Middle frontal gyrus (tissue), 1 donor: ENCODE results near the gene CCDC185.
A peak's percentile ranks its signal among the peaks of the same experiment; 100 is the strongest.
"Not testable (repeated sequence)": the region's sequence is repeated elsewhere in the genome, so short reads cannot be mapped to it uniquely, and the experiment has no call there.

ENCODE experiments used
- DNase-seq: peaks from one replicate; pipeline ENCODE4 v3.0.0-alpha.2; 2015; ENCODE audit warnings: low spot score; ENCODE audit errors: extremely low spot score

Gene CCDC185

DNA sequence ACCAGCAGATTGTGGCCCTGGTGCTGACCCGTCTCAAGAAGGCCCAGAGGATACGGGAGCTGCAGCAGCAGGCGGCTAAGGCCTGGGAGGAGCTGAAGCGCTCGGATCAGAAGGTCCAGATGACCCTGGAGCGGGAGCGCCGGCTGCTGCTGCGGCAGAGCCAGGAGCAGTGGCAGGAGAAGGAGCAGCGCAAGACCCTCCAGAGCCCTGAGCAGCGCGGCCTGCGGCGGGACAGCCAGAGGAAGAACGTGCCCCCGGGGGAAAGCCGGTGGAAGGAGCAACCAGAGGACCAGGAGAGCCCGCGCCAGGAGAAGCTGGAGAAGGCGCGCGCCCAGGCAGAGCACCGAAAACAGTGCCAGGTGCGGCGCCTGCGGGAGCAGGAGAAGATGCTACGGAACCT is 1.0 kb downstream of the CCDC185 start:
- no peak for DNase-seq

DNA sequence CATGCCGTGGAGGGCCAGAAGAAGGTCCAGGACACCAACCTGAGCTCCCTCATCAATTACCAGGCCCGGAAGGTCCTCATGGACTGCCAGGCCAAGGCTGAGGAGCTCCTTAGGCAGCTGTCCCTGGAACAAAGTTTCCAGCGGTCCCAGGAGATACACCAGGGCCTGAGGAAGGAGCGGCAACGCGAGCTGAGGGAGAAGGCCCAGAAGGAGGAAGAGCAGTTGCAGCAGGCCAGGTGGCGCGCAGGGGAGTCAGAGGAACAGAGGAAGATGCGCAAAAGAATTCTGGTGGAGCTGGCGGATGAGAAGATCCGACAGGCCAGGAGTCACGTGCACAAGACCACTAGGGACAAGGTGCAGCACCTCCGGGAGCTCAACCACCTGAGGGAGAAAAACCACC is 1.5 kb downstream of the CCDC185 start:
- DNase-seq: no peak

DNA sequence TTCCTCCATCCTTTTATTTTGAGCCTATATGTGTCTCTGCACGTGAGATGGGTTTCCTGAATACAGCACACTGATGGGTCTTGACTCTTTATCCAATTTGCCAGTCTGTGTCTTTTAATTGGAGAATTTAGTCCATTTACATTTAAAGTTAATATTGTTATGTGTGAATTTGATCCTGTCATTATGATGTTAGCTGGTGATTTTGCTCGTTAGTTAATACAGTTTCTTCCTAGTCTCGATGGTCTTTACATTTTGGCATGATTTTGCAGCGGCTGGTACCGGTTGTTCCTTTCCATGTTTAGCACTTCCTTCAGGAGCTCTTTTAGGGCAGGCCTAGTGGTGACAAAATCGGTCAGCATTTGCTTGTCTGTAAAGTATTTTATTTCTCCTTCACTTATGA is 6.2 kb downstream of the CCDC185 start:
- not testable (repeated sequence) for DNase-seq

DNA sequence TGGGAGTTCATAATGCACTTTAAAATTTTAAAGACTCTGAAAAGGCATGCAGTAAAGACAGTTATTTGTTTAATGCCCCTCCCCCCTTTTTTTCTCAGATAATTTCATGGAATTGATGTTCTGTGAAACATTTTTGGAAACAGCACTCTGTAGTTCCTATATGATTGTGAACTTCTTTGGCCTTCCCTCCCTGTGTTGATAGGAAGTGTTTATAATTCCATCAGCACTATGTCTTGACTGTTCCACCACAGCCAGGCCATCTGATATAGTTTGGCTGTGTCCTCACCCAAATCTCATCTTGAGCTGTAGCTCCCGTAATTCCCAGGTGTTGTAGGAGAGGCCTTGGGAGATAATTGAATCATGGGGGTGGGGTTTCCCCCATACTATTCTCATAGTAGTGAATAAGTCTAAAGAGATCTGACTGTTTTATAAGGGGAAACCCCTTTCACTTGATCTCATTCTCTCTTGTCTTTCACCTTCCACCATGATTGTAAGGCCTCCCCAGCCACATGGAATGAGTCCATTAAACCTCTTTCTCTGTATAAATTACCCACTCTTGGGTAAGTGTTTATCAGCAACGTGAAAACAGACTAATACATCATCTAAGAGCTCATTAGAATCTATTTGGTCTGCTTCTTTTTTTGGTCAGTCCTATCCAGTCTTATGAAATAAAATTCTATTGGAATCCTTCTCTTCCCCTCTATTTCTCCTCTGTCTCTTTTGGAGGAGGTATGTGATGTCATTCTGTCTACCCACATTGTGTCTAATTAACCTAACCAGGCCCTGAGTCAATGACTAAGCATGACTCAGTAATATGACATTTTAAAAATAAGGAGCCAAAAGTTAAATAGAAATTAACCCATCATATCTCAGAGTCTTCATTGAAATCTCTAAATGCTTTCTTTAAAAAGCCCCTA is 8.9 kb downstream of the CCDC185 start:
- no peak for DNase-seq

DNA sequence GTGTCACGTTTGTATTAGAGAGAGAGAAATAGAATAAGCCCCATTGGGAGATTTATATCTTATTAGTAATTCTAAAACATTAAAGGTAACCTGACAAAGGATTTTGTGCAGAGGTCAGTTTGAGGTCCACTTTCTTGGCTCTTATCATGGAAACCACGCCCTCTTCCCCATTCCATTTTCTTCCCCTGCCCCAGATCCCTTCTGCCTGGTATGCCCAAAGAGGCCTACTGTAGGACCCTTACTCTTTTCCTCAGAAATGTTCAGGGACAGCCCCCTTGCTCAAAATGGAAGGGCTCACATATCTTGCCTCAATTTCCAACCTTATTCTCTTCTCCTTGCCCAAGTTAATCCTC is 9.6 kb downstream of the CCDC185 start:
- no peak for DNase-seq

DNA sequence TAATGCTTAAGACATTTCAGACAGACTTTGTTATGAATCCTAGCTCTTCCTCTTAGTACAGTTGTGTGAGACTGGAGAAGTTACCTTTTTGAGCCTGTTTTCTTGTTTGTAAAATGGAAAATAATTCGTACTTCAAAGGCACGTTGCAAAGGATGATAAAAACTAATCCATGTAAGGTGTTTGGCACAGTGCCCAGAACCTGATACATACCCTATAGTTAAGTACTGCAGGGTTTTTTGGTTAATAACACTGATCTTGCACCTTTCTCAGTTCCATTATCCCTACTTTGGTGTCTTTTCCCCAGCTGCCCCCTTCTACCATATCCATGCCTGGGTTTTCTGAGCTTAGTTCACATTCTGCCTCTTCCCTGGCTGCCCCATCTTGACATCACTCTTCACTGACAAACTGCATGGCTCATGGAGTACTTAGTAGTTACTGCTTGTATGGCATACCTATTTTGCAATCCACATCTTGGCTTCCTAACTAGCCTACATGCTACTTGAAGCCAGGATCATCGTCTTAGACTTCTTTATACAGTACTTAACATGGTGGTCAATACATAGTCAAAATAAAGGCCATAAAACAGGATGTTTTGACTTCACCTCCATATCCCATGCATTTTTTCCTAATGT is 10.1 kb downstream of the CCDC185 start:
- no peak for DNase-seq

DNA sequence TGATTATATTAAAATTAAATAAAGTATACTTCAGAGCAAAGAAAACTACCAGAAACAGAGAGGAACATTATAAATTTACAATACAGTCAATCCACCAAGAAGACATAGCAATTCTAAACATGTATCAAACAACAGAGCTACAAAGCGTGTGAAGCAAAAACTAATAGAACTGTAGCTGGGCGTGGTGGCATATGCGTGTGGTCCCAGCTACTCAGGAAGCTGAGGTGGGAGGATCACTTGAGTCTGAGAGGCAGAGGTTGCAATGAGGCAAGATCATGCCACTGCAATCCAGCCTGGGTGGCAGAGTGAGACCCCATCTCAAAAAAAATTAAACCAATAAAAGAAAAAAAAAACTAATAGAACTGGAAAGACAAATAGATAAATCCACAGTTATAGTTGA is 12.3 kb downstream of the CCDC185 start:
- DNase-seq: no peak

DNA sequence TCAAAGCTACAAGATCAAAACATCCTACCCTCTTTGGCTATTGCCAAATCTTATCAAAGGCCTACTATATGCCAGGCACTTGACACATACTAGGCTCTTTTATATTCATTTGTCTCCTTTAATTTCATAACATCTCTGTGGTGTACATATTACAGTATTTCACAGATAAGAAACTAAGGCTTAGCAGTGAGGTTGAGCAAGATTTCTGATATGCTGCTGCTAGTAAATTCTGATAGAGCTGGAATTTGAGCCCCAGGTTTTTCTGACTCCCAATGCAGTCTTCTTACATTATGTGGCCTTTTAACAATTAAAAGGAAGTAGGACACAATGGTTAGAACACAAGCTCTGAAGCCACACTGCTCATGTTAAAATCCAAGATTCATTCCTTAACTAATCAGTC is 16.8 kb downstream of the CCDC185 start:
- no peak for DNase-seq

DNA sequence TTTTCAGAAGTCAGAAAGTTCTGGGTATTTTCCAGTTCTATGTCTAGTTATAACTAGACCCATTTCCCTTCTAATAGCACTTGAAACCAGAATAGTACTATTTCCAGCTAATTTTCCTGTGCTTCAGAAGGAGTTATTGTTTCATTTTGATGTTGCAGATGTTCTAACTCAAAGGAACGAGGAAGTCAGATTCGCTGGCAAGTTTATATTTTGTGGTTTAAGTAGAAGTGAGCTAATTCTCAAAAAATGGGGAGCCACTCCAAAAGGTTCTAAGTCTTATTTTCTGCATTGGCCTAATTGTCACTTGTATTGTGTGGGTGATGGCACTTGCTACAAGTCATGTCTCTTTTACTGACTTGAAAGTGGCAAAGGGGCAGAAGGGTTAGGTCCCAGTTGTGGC is 18.1 kb downstream of the CCDC185 start:
- no peak for DNase-seq

DNA sequence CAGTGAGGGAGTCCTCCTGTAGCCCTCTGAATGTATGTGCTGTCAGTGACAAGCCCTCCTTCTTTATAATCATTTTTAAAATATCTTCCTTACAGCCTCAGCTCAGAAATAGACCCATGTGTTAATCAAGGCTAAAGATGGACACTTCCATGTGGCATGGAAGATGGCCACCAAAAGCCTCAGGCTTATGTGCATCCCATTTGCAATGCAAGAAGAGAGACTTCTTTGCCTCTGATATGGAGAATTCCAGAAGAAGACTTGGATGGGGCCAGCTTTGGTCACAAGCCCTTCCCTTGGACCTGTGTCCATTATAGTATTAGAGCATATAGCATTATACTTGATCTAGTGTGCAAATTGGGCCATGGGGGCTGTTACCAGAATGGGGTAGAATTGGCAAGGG is 18.5 kb downstream of the CCDC185 start:
- no peak for DNase-seq

DNA sequence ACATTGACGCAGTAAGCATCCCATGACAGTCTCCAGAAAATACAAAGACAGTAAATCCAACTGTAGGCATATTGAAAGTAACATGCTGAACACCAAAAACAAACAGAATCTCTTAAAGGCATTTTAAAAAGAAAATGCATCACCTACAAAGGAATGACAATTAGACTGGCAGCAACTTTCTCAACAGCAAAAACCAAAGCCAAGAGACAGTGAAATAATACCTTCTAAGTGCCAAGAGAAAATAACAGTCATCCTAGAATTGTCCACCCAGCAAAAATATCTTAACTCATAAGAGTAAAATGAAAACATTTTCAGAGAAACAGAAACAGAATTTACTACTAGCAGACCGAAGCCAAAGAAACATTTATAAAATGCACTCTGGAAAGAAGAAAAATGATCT is 20.0 kb downstream of the CCDC185 start:
- DNase-seq: no peak

DNA sequence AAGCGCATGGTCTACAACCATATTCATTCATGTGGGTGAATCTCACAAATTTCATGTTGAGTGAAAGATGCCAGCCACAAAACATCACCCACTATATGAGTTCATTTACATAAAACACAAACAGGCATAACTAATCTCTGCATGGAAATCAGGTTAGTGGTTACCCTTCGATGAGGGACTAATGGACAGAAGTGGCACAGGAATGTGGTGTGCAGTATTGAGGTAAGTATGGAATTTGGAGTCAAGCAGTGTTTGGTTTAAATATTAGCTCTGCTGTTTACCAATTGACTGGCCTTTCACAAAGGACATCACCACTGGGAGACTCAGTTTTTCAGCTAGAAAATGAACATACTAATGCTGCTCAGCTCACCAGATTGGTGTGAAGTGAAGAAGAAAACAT is 24.2 kb downstream of the CCDC185 start:
- DNase-seq: no peak

DNA sequence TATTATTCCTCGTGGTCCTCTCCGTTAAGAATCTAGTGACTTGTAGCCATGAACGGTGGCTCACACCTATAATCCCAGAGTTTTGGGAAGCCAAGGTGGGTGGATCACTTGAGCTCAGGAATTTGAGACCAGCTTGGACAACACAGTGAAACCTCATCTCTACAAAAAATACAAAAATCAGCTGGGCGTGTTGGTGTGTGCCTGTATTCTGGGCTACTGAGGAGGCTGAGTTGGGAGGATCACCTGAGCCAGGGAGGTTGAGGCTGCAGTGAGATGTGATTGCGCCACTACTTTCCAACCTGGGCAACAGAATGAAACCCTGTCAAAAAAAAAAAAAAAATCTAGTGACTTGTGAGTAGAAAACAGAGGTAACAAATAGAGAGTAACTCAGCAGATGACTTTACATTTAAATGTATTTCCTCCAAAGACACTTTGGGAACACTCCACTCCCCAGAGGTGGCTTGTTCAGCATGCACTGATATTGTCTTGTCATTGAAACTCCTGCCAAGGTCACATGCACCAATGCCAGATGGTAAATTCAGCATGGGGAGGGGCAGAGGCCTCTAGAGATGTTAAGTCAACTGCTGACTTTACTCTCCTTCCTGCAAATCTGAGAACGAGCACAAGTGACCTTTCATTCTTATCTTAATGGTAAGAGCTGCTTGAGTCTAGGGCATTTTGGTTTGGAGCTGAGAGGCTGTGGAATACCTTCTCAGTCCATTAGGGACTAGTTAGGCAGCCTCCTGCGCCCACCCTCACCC is 24.9 kb downstream of the CCDC185 start:
- no peak for DNase-seq

DNA sequence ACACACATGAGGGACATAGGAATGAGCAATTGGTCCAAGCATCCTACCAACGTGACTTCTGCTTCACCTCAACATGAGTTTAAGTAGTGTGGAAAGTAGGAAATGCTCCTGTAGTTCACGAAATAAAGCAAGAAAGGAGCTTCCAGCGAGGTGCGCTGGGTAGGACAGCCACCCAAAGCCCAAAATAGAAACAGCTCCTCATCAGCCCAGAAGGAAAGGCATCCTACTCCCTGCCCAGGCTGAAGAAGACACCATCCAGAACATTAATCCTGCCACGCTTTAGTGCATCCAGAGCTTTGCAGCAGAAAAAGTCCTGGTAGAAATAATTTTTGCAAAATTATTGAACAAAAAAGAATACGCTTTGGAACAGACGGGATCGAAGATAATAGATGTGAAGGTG is 25.9 kb downstream of the CCDC185 start:
- DNase-seq: no peak

DNA sequence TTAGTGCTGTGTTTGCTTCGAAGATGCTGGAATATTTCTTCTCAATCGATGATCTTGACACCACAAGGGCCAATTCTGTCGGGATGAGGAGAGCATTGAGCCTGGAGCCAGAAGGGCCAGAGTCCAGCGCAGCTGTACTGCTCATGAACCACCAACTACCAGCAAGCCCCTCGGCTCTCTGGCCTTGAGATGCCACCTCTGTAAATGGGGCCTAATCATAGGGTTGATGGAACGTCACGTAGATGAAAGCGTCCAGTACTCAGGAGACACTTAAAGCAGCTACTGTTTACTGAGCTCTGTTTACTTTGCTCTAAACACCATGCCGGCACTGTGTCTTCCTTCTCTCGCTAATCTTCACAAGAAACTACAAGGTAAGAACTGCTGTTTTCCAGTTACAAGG is 26.3 kb downstream of the CCDC185 start:
- DNase-seq: no peak

DNA sequence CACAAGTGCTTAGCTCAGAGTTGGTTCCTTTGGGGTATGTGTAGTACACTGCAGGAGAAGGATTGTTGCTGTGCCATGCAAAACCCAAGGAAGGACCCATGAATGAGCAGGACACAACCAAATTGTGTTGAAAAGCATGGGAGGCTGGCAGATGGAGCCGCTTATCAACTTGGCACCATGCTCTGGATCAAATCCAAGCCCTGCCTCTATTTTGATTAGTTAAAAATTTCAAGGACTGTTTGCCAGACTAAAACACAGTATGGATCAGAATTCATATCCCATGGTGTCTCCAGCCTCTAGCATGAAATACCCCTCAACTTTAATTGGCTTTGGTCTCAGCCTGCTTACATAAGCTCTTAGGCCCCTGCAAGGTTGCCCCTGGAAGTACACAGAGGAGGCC is 27.8 kb downstream of the CCDC185 start:
- DNase-seq: no peak

DNA sequence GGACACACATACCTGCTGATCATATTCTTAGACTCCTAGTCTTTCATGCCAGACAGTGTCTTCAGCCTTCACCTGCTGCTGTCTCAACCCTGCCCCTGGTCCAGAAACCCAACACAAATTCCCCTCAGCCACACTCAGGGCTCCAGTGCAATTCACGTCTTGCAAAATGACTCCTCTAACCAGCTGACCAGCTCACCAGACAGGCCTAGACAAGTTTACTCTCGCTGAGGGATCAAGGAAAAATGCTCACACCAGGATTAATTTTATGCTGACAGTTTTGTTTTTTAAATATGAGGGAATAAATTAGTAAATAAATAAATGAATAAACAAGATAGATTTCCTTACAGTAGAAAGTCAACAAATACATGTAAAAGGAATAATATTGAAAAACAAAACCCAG is 28.5 kb downstream of the CCDC185 start:
- no peak for DNase-seq

DNA sequence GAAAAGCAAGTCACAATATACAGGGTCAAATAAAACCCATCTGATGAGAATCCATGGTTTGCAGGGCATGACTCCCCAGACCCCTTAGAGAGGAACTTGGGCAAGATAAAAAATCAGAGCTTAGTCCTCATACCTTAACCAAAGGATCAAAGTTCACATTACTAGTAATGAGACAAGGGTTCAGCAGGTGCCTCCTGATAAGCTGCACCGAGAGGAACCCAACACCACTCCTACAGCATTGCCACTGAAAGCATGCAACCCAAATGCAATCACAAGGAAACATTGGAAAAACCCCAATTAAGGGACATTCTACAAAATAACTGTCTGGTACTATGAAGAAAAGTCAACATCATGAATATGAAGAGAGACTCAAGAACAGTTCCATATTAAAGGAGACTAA is 29.7 kb downstream of the CCDC185 start:
- DNase-seq: no peak

DNA sequence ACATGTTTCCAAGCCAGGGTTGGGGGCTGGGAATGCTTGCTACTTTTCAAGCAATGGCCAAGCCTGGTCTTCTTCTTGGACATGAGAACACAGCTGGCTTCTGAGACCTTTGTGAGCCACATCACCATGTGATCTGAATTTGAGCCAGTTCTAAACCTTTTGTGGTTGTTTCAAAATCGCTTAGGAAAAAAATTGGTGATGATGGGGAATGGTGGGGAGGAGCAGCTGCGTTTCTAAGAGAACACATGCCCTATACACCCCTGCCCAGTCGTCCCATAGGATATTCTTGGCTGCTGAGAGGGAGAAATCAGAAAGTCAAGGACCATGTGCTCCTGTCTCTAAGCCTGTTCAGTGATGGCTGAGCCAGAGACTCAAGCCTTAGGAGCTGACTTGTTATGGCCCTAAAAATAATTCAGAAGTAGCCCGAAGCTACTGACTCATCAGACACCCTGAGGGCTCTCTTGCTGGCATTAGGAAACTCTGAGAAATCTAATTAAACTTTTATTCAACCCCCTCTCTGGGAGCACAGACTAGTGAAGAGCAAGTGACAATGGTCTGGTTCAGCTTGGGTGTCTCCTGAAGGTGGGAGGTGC is 30.5 kb downstream of the CCDC185 start:
- DNase-seq: no peak

DNA sequence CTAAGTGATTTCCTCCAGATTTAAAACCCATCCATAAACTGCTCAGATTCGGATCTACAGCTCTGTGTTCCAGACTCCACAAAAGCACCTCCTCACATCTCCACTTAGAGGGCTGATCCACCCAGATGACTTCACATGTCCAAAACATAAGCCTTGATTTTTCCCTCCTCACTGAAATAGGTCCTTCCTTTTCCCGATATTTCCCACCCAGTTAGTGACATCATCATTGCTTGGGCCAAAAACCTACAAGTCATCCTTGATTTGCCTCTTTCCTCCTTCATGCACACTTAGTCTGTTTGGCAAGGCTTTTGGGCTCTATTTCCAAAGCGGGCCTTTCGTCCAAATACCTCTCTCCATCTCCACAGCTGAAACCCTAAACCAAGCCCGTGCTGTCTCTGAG is 32.3 kb downstream of the CCDC185 start:
- DNase-seq: no peak

DNA sequence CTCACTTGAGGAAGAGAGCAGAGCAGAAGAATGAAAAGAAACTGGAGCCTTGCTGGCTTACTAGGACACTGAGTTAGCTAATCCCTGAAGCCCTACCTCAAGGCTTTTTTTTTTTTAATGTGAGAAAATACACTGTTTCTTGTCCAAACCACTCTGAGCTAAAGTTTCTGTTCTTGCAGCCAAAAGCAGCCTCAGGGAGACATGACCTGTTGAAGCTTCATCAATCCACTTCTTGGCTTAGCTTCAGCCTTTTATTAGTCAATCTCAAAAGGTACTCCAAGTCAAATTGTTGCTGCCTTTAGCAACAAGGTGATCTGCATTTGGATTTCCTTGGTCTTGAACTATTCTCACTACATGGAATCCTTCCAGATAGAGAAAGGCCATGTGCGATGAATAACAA is 33.7 kb downstream of the CCDC185 start:
- DNase-seq: no peak

DNA sequence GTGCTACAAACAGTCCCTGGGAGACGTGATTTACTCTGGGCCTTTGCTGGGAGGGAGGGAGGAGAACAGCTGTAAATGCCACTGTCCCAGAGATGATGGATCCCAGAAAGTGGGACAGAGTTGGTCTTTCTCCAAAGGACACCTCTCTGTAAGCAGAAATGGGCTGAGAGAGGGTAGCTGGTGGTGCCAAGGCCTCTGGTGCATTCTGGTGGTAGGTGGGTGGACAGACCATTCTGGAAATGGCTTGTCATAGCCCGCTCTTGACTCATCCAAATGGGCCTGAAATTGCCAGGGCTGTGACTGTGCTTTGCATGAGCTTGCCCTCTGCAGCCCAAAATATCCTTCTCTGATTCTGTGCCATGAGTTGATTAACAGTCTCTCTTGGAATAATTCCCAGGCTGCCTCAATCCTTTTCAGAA is 36.1 kb downstream of the CCDC185 start:
- DNase-seq: peak; percentile 13
